ENCODE results near the gene CSNK1D. TPM values are rescaled to one million over a fixed set of nuclear protein-coding genes. Genes with fewer than 3 reads are reported as not detected.

CSNK1D gene
- total and polyA plus RNA-seq, 2 experiments from 2014 or later, result 35.1 to 102 TPM

DNA sequence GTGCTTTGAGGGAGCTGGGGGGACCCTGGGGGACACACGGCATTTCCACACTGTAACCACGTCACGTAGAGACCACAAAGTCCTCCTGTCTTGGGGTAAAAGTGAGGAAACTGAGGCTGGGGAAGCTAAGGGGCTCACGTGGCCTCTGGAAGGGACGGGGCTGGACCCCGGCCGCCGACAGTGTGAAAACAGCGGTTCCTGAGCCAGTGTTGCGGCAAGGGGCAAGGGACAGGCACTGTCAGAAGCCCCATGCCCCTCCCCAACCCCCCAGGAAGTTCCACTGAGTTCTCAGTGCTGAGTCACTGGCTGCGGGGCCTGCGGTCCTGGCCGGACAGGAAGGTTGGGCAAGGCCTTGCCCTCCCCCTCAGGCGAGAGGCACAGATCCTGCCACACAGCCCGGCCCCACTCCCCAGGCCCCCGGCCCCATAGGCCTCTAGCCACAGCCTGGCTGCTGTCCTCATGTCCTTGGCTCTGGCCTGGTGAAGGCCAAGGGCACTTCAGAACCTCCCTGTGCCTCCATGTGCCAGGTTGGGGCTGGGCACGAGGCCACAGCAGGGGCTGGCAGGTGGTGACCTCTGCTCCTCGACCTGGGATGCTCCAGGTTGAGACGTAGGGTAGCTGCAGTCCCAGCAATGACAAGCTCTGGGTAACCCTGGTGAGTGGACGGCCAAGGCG lies 55.8 kb downstream of the CSNK1D start:
- H3K79me2 ChIP-seq (ENCODE audit: insufficient read depth), result peaks cover 3% of the 10 kb centered on the region; the same call in 1 of the 2 replicates
- no peaks in the 10 kb centered on the region for H3K36me3 ChIP-seq (ENCODE audit: low read depth)
- no peaks in the 10 kb centered on the region for H4K20me1 ChIP-seq (ENCODE audit: insufficient read depth)
- DNase-seq, result peak; percentile 91
- H3K4me3 ChIP-seq, result no peak overlapping the region
- H3K27me3 ChIP-seq (replicated peaks; ENCODE audit: insufficient read depth), result no peaks in the 10 kb centered on the region
- peak overlapping the region; percentile 69 for H3K9ac ChIP-seq
- WGBS, 2 experiments (ENCODE audit: low coverage in 1 of 2, low lambda C conversion rate in 2 of 2, missing lambda C conversion rate in 2 of 2), result 49 to 71% methylated on average over 14 to 15 of the region's 21 CpGs
- H3K27ac ChIP-seq, result peak overlapping the region; percentile 91
- H3K4me2 ChIP-seq (ENCODE audit: unreplicated experiment), result peak overlapping the region; percentile 69
- no peaks in the 10 kb centered on the region for H3K9me2 ChIP-seq (ENCODE audit: insufficient read depth)
- peaks cover 6% of the 10 kb centered on the region; the same call in 1 of the 2 replicates for H3F3A ChIP-seq (ENCODE audit: insufficient read depth)
- TF ChIP-seq EZH2 (IDR thresholded peaks at IDR 0.05; ENCODE audit: insufficient read depth, poor library complexity, severe bottlenecking) (no peak), EZH2phosphoT487 (IDR thresholded peaks at IDR 0.05; ENCODE audit: insufficient read depth, low read depth) (no peak)
- no peaks in the 10 kb centered on the region for H3K9me3 ChIP-seq (ENCODE audit: low read depth)
- H2AFZ ChIP-seq, result no peak overlapping the region
- peaks cover 33% of the 10 kb centered on the region for H3K4me1 ChIP-seq (ENCODE audit: insufficient read depth)
- in situ Hi-C loops (cut with MboI), result no loop called here

DNA sequence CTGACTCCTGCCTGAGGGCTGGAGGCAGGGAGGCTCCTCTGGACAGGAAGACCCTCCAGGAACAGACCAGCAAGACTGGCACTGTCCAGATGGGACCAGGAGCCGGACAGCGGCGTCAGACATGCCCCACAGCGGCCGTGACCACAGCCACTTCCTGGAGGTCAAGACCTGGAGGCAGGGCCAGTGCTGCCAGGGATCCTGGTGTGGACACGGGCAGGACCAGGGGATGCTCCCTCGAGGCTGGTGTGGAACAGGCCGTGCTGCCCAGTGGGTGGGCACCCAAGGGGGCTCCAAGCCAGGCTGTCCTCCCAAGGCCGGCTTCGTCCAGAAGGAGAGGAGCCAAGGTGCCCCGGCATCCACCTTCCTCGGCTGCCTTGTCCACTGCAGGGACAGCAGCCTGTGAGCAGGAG lies 56.4 kb downstream of the CSNK1D start:
- H3K9me2 ChIP-seq (ENCODE audit: insufficient read depth), result no peaks in the 10 kb centered on the region
- DNase-seq, result no peak
- H3K27ac ChIP-seq, result peak overlapping the region; percentile 91
- peak overlapping the region; percentile 69 for H3K4me2 ChIP-seq (ENCODE audit: unreplicated experiment)
- peaks cover 33% of the 10 kb centered on the region for H3K4me1 ChIP-seq (ENCODE audit: insufficient read depth)
- H3K9ac ChIP-seq, result peak overlapping the region; percentile 69
- in situ Hi-C loops (cut with MboI), result no loop called here
- 79 to 83% methylated on average over 11 to 12 of the region's 12 CpGs for WGBS, 2 experiments (ENCODE audit: low coverage in 1 of 2, low lambda C conversion rate in 2 of 2, missing lambda C conversion rate in 2 of 2)
- no peaks in the 10 kb centered on the region for H3K36me3 ChIP-seq (ENCODE audit: low read depth)
- no peaks in the 10 kb centered on the region for H3K9me3 ChIP-seq (ENCODE audit: low read depth)
- H3K79me2 ChIP-seq (ENCODE audit: insufficient read depth), result peaks cover 4% of the 10 kb centered on the region
- H3K4me3 ChIP-seq, result no peak overlapping the region
- TF ChIP-seq EZH2phosphoT487 (IDR thresholded peaks at IDR 0.05; ENCODE audit: insufficient read depth, low read depth), result no peak
- no peaks in the 10 kb centered on the region for H4K20me1 ChIP-seq (ENCODE audit: insufficient read depth)
- H3K27me3 ChIP-seq (replicated peaks; ENCODE audit: insufficient read depth), result no peaks in the 10 kb centered on the region
- no peak overlapping the region for H2AFZ ChIP-seq
- peaks cover 6% of the 10 kb centered on the region; the same call in 1 of the 2 replicates for H3F3A ChIP-seq (ENCODE audit: insufficient read depth)

DNA sequence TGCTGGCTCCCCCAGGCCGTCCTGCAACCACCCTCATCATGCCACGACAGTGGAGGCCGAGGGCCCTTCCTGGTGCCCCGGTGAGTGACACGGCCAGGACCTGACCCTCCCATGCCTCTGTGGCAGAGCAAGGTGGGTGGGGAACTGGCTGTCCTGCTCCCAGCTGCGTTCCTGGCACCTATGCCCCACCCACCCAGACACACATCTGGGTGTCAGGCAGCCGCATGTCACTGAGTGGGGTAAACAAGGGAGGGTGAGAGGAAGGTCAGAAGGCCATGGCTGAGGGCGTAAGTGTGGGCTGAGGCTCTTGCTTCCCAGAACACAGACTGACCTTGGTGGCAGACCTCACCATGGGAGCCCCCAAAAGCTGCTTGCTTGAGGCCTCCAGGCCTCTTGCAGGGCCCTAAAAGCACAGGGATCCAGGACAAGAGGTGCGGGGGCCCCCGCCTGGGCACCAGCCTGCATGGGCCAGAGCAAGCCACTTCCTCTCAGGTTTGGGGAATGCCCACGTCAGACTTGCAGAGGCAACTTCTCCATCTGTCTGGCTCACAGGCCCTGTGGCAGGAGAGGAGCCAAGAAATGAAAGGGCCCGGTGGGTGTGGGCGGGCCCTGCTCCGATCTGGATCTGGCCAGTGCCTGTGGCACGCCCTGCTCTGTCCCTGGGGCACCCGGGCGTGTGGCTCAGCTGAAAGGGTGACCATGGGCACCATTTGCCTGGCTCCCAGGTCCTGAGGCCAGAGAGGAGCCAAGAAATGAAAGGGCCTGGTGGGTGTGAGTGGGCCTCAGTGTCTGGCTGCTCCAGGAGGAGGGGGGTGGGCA lies 57.0 kb downstream of the CSNK1D start:
- H3K4me2 ChIP-seq (ENCODE audit: unreplicated experiment), result peak overlapping the region; percentile 69
- peak overlapping the region; percentile 69 for H3K9ac ChIP-seq
- H3K36me3 ChIP-seq (ENCODE audit: low read depth), result no peaks in the 10 kb centered on the region
- peaks cover 36% of the 10 kb centered on the region for H3K4me1 ChIP-seq (ENCODE audit: insufficient read depth)
- in situ Hi-C loops (cut with MboI), result no loop called here
- H3K27me3 ChIP-seq (replicated peaks; ENCODE audit: insufficient read depth), result no peaks in the 10 kb centered on the region
- H3K27ac ChIP-seq, result peak overlapping the region; percentile 91
- no peak overlapping the region for H2AFZ ChIP-seq
- no peaks in the 10 kb centered on the region for H4K20me1 ChIP-seq (ENCODE audit: insufficient read depth)
- DNase-seq, result peak; percentile 95
- 42 to 45% methylated on average over 15 to 17 of the region's 17 CpGs for WGBS, 2 experiments (ENCODE audit: low coverage in 1 of 2, low lambda C conversion rate in 2 of 2, missing lambda C conversion rate in 2 of 2)
- peaks cover 10% of the 10 kb centered on the region for H3K79me2 ChIP-seq (ENCODE audit: insufficient read depth)
- no peaks in the 10 kb centered on the region for H3K9me3 ChIP-seq (ENCODE audit: low read depth)
- H3K4me3 ChIP-seq, result no peak overlapping the region
- no peaks in the 10 kb centered on the region for H3K9me2 ChIP-seq (ENCODE audit: insufficient read depth)
- TF ChIP-seq EZH2 (IDR thresholded peaks at IDR 0.05; ENCODE audit: insufficient read depth, poor library complexity, severe bottlenecking) (no peak), EZH2phosphoT487 (IDR thresholded peaks at IDR 0.05; ENCODE audit: insufficient read depth, low read depth) (no peak)
- H3F3A ChIP-seq (ENCODE audit: insufficient read depth), result peaks cover 6% of the 10 kb centered on the region; the same call in 1 of the 2 replicates

DNA sequence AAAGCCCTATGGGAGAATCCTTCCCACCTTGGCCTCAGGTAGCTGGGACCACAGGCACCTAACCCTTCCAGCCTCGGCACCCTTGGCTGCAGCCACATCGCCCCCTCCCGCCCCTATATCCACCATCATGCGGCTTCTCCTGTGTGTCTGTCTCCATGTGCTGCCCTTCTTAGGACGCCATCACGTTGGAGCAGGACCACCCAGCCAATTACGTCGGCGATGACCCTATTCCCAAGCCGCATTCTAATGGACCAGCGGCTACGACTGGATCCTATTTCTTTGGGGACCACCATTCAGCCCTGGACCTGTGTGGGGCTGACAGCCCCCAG lies 57.6 kb downstream of the CSNK1D start:
- H3K9ac ChIP-seq, result peak overlapping the region; percentile 69; the same call in 1 of the 2 replicates
- TF ChIP-seq EZH2phosphoT487 (IDR thresholded peaks at IDR 0.05; ENCODE audit: insufficient read depth, low read depth), result no peak
- 98% methylated on average over 12 of the region's 12 CpGs for WGBS, 2 experiments (ENCODE audit: low coverage in 1 of 2, low lambda C conversion rate in 2 of 2, missing lambda C conversion rate in 2 of 2)
- no peak for DNase-seq
- no peaks in the 10 kb centered on the region for H3K36me3 ChIP-seq (ENCODE audit: low read depth)
- H4K20me1 ChIP-seq (ENCODE audit: insufficient read depth), result no peaks in the 10 kb centered on the region
- H3K79me2 ChIP-seq (ENCODE audit: insufficient read depth), result peaks cover 16% of the 10 kb centered on the region
- no peak overlapping the region for H2AFZ ChIP-seq
- no peaks in the 10 kb centered on the region for H3K27me3 ChIP-seq (replicated peaks; ENCODE audit: insufficient read depth)
- H3K4me2 ChIP-seq (ENCODE audit: unreplicated experiment), result peak overlapping the region; percentile 69
- peak overlapping the region; percentile 91 for H3K27ac ChIP-seq
- H3K4me3 ChIP-seq, result no peak overlapping the region
- in situ Hi-C loops (cut with MboI), result no loop called here
- peaks cover 36% of the 10 kb centered on the region for H3K4me1 ChIP-seq (ENCODE audit: insufficient read depth)
- no peaks in the 10 kb centered on the region for H3K9me2 ChIP-seq (ENCODE audit: insufficient read depth)
- H3K9me3 ChIP-seq (ENCODE audit: low read depth), result no peaks in the 10 kb centered on the region
- peaks cover 6% of the 10 kb centered on the region; the same call in 1 of the 2 replicates for H3F3A ChIP-seq (ENCODE audit: insufficient read depth)

Measured in GM23248 (cell line).